ENCODE measurements around the gene NPPA.

The NPPA gene

DNA sequence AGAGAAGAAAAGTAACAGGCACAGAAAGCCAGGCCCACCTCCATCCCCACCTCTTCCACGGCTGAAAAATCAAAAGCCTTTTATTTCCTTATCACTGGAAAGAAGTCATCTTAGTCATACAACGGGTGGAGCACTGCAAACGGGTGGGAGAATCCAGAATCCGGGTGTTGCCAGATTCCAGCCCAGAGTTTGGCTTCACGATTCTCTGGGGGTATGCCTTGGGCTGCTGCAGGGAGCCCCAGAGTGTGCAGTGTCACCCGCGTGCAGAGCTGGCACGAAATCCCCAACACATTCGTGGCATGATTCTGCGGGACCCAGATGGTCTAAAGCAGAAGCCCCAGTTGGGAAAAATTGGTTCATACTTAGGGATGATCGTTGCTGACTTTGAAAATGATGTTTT is 2.6 kb upstream of the NPPA start:
- DNase-seq (ENCODE audit: low spot score) (no peak), ATAC-seq (ENCODE audit: low read depth) (no peak)
- Histone ChIP-seq H3K27ac (ENCODE audit: poor library complexity, severe bottlenecking) (no peak overlapping the region), H3K27me3 (ENCODE audit: insufficient read depth, poor library complexity, severe bottlenecking) (no peaks in the 10 kb centered on the region), H3K4me1 (ENCODE audit: insufficient read depth, poor library complexity, severe bottlenecking) (no peaks in the 10 kb centered on the region), H3K9me3 (ENCODE audit: severe bottlenecking) (no peaks in the 10 kb centered on the region), H3K4me3 (ENCODE audit: severe bottlenecking) (no peak overlapping the region), H3K36me3 (ENCODE audit: low read depth) (0 out of 2 replicates have a peak, but pooled peaks cover 3% of the 10 kb centered on the region)
- TF ChIP-seq, protein P1, sequence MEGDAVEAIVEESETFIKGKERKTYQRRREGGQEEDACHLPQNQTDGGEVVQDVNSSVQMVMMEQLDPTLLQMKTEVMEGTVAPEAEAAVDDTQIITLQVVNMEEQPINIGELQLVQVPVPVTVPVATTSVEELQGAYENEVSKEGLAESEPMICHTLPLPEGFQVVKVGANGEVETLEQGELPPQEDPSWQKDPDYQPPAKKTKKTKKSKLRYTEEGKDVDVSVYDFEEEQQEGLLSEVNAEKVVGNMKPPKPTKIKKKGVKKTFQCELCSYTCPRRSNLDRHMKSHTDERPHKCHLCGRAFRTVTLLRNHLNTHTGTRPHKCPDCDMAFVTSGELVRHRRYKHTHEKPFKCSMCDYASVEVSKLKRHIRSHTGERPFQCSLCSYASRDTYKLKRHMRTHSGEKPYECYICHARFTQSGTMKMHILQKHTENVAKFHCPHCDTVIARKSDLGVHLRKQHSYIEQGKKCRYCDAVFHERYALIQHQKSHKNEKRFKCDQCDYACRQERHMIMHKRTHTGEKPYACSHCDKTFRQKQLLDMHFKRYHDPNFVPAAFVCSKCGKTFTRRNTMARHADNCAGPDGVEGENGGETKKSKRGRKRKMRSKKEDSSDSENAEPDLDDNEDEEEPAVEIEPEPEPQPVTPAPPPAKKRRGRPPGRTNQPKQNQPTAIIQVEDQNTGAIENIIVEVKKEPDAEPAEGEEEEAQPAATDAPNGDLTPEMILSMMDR (IDR thresholded peaks at IDR 0.05; ENCODE audit: poor library complexity, severe bottlenecking), result no peak

DNA sequence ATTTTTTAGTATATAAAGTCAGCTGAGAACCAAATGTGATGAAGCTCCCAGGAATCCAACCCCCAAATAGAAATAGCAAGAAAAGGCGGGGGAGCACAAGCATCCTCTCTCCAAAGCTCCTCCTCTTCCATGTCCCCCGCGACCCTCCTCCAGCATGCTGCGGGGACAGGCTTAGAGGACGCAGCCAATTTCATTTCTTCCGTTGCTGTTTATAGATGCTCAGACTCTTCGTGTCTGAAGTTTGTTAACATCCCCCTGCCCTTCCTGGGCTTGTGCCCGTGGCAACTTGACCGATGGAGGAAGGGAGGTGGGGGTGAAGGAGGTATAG is 754 bp upstream of the NPPA start:
- H3K27ac ChIP-seq (ENCODE audit: poor library complexity, severe bottlenecking), result no peak overlapping the region
- TF ChIP-seq, protein P1 (IDR thresholded peaks at IDR 0.05; ENCODE audit: poor library complexity, severe bottlenecking), result no peak
- no peak for ATAC-seq (ENCODE audit: low read depth)
- H3K27me3 ChIP-seq (ENCODE audit: insufficient read depth, poor library complexity, severe bottlenecking), result no peaks in the 10 kb centered on the region
- peaks cover 17% of the 10 kb centered on the region for H3K36me3 ChIP-seq (ENCODE audit: low read depth)
- H3K4me3 ChIP-seq (ENCODE audit: severe bottlenecking), result no peak overlapping the region
- no peak for DNase-seq (ENCODE audit: low spot score)
- H3K4me1 ChIP-seq (ENCODE audit: insufficient read depth, poor library complexity, severe bottlenecking), result no peaks in the 10 kb centered on the region
- no peaks in the 10 kb centered on the region for H3K9me3 ChIP-seq (ENCODE audit: severe bottlenecking)

DNA sequence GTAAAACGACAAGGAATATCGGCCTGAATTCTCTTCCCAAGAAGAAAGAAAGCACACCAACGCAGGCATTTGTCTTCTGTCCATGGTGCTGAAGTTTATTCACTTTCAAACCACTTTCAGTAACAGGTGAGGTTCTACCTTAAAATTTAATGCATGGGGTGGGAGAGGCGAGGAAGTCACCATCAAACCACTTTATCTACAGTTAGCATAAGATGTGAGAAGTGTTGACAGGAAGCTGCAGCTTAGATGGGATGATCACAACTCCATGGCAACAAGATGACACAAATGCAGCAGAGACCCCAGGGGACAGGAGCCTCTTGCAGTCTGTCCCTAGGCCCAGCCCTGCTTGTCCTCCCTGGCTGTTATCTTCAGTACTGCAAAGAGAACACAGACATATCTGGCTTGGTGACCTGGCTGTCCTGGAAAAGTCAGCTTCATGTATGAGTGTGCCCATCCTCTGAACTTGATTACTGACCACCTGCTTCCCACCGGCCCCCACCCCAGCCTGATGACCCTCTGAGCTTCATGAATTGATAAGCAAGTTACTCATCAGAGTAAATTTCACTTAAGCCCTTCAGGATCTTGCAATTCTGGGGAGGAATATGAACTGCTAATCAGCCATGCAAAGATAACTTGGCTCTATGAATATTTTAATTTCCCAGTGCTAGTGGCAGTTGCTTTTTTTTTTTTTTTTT is 1.8 kb downstream of the NPPA start:
- no peaks in the 10 kb centered on the region for H3K27me3 ChIP-seq (ENCODE audit: insufficient read depth, poor library complexity, severe bottlenecking)

DNA sequence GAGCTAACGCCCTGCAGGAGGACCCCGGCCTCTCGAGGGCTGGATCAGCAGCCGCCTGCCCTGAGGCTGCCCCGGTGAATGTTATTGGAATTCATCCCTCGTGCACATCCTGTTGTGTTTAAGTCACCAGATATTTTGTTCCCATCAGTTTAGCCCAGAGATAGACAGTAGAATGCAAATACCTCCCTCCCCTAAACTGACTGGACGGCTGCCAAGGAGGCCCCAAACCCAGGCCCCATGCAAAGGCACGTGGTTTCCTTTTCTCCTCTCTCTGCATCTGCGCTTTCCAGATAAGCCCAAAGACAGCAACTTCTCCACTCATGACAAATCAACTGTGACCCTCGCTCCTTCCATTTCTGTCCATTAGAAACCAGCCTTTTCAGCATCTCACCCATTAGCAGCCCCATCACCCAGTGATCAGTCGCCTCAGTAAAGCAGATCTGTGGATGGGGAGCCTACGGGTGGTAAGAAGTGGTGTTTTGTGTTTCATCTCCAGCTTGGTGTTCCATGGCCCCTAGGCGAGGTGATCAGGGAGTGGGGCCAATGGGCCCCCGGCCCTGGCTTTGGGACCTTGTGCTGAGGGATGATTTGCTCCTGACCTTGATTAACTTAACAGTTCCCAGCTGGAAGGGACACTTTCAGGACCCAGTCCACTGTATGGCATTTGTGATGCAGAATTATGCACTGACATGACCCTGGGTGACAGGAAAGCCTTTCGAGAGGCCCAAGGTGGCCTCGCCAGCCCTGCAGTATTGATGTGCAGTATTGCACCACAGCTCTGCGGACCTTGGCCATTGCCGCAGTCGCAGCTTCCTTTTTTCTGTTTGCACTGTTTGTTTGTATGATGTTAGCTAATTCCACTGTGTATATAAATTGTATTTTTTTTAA is 5.2 kb downstream of the NPPA start:
- no peak overlapping the region for H3K4me3 ChIP-seq (ENCODE audit: severe bottlenecking)
- no peak for ATAC-seq (ENCODE audit: low read depth)
- H3K9me3 ChIP-seq (ENCODE audit: severe bottlenecking), result no peaks in the 10 kb centered on the region
- TF ChIP-seq, protein P1 (IDR thresholded peaks at IDR 0.05; ENCODE audit: poor library complexity, severe bottlenecking), result no peak
- DNase-seq (ENCODE audit: low spot score), result no peak
- H3K27ac ChIP-seq (ENCODE audit: poor library complexity, severe bottlenecking), result no peak overlapping the region
- no peaks in the 10 kb centered on the region for H3K4me1 ChIP-seq (ENCODE audit: insufficient read depth, poor library complexity, severe bottlenecking)
- peaks cover 69% of the 10 kb centered on the region for H3K36me3 ChIP-seq (ENCODE audit: low read depth)
- H3K27me3 ChIP-seq (ENCODE audit: insufficient read depth, poor library complexity, severe bottlenecking), result no peaks in the 10 kb centered on the region

More for the DNA sequence above, 1.8 kb downstream of the NPPA start:
- TF ChIP-seq, protein P1 (IDR thresholded peaks at IDR 0.05; ENCODE audit: poor library complexity, severe bottlenecking), result no peak
- H3K4me1 ChIP-seq (ENCODE audit: insufficient read depth, poor library complexity, severe bottlenecking), result no peaks in the 10 kb centered on the region
- H3K4me3 ChIP-seq (ENCODE audit: severe bottlenecking), result no peak overlapping the region
- ATAC-seq (ENCODE audit: low read depth) (peak; percentile 39; the same call in 1 of the 3 replicates), DNase-seq (ENCODE audit: low spot score) (no peak)
- no peak overlapping the region for H3K27ac ChIP-seq (ENCODE audit: poor library complexity, severe bottlenecking)
- no peaks in the 10 kb centered on the region for H3K9me3 ChIP-seq (ENCODE audit: severe bottlenecking)
- H3K36me3 ChIP-seq (ENCODE audit: low read depth), result peaks cover 38% of the 10 kb centered on the region
